Calu3 (cell line): Measurements from ENCODE around the gene FARP1. TPM values are rescaled to one million over a fixed set of nuclear protein-coding genes. Genes with fewer than 3 reads are reported as not detected.

ENCODE experiments used
- BruUV-seq: library from RNA; stranded (reverse); fragments of 400-500 nt; replicated peaks from 2 replicates; lab custom pipeline; 2021; lab: Mats Ljungman, UMichigan
- CTCF ChIA-PET: fragments of 300-600 bp; sonication (Branson Sonifier 250); formaldehyde crosslinking; loops from one replicate; lab custom pipeline; 2022; ENCODE audit warnings: antibody characterized with exemption; lab: Charles Lee
- DNase-seq: peaks from one replicate; pipeline ENCODE4 v3.0.0; 2022
- H3K27ac Mint-ChIP-seq: one replicate; pipeline ENCODE4 v1.8.0; 2022; ENCODE audit warnings: mixed read lengths; ENCODE audit not compliant: unreplicated experiment
- H3K27me3 Mint-ChIP-seq: one replicate; pipeline ENCODE4 v1.8.0; 2022; ENCODE audit warnings: mixed read lengths; ENCODE audit not compliant: unreplicated experiment
- H3K36me3 Mint-ChIP-seq: one replicate; pipeline ENCODE4 v1.8.0; 2022; ENCODE audit warnings: mild to moderate bottlenecking, moderate library complexity, mixed read lengths; ENCODE audit not compliant: insufficient read depth, unreplicated experiment
- H3K4me1 Mint-ChIP-seq: one replicate; pipeline ENCODE4 v1.8.0; 2022; ENCODE audit warnings: mild to moderate bottlenecking, low read depth, mixed read lengths; ENCODE audit not compliant: unreplicated experiment
- H3K4me3 Mint-ChIP-seq: one replicate; pipeline ENCODE4 v1.8.0; 2022; ENCODE audit warnings: mild to moderate bottlenecking, low read depth, moderate library complexity, mixed read lengths; ENCODE audit not compliant: unreplicated experiment
- H3K9me3 Mint-ChIP-seq: one replicate; pipeline ENCODE4 v1.8.0; 2022; ENCODE audit warnings: low read depth, mixed read lengths; ENCODE audit not compliant: unreplicated experiment
- CTCF ChIP-seq: fragments of 200-600 bp; IDR thresholded peaks from one replicate; pipeline ENCODE4 v1.8.0; 2022; ENCODE audit warnings: antibody characterized with exemption; ENCODE audit not compliant: unreplicated experiment
- intact Hi-C: fragments of 100-400 bp; cut with micrococcal nuclease; formaldehyde crosslinking; loops from one replicate; pipeline ENCODE4 v1.10.0; 2022; ENCODE audit not compliant: unreplicated experiment
- total RNA-seq: library from RNA; stranded (reverse); gene quantifications from 2 replicates; pipeline ENCODE4 v1.2.3, GENCODE V29; 2022

The FARP1 gene
- total RNA-seq, 1 experiment from 2014 or later = 47.0 TPM

GRCh38 chr13:98407575-98407974, 264.7 kb downstream of the FARP1 start:
- no peak overlapping the region for H3K27ac Mint-ChIP-seq
- intact Hi-C loops = no loop called here

DNA sequence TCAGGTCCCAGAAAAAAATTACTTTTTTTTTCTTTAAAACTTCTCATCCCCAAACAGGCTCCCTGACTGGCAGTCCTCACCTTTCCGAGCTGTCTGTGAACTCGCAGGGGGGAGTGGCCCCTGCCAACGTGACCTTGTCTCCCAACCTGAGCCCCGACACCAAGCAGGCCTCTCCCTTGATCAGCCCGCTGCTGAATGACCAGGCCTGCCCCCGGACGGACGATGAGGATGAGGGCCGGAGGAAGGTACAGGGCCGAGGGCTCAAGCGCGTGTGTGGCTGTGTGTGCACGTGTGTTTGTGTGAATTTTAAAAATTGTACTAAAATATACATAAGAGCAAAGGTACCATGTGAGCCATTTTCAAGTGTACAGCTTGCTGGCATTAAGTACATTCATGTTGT, 266.4 kb downstream of the FARP1 start:
- intact Hi-C loops = no loop called here
- Mint-ChIP-seq H3K36me3 (no peaks in the 10 kb centered on the region), H3K27ac (no peak overlapping the region), H3K4me1 (no peaks in the 10 kb centered on the region), H3K4me3 (no peak overlapping the region), H3K27me3 (no peaks in the 10 kb centered on the region), H3K9me3 (no peaks in the 10 kb centered on the region)
- no peak for DNase-seq
- CTCF ChIA-PET = no interaction called here
- BruUV-seq = no TSS peak
- no peak for TF ChIP-seq CTCF

More at GRCh38 chr13:98407575-98407974, 264.7 kb downstream of the FARP1 start:
- BruUV-seq = no TSS peak
- CTCF ChIA-PET = no interaction called here
- Mint-ChIP-seq H3K9me3 (no peaks in the 10 kb centered on the region), H3K36me3 (no peaks in the 10 kb centered on the region), H3K4me3 (no peak overlapping the region), H3K4me1 (no peaks in the 10 kb centered on the region), H3K27me3 (no peaks in the 10 kb centered on the region)
- DNase-seq = no peak
- TF ChIP-seq CTCF = no peak

- no peaks in the 10 kb centered on the region for H3K4me1 Mint-ChIP-seq
These were observed 267.7 kb downstream of the FARP1 start for GRCh38 chr13:98410612-98411011.

DNA sequence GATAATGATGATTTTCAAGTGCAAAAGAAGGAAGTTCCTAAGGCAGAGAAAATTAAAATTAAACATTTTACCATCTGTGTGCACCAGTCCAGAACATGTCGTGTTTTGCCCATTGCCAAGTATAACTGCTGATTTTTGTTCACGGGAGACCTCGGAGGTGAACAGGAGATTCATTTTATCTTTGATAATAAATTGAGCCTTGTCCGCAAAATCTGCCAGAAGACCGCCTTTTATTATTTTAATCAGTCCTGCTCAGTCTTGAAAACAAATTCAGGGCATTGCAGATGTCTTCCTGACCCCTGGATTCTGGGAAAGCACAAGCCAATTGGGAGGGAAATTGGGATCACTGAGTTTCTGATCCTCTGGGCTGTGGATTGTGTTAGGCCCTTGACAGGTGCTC, 268.1 kb downstream of the FARP1 start:
- intact Hi-C loops = no loop called here
- no peaks in the 10 kb centered on the region for H3K27me3 Mint-ChIP-seq
- no peak for DNase-seq
- no peaks in the 10 kb centered on the region for H3K36me3 Mint-ChIP-seq
- H3K4me3 Mint-ChIP-seq = no peak overlapping the region
- TF ChIP-seq CTCF = no peak
- no peaks in the 10 kb centered on the region for H3K9me3 Mint-ChIP-seq
- no TSS peak for BruUV-seq
- CTCF ChIA-PET = no interaction called here
- H3K4me1 Mint-ChIP-seq = no peaks in the 10 kb centered on the region
- no peak overlapping the region for H3K27ac Mint-ChIP-seq

More at GRCh38 chr13:98410612-98411011, 267.7 kb downstream of the FARP1 start:
- Mint-ChIP-seq H3K4me3 (no peak overlapping the region), H3K9me3 (no peaks in the 10 kb centered on the region), H3K27ac (no peak overlapping the region), H3K36me3 (no peaks in the 10 kb centered on the region), H3K27me3 (no peaks in the 10 kb centered on the region)
- CTCF ChIA-PET = interaction anchor here (0.6 kb wide), 1 partner anchor 552 kb away, joined by 3 read pairs; no protein-coding TSS in a partner anchor
- no peak for DNase-seq
- no peak for TF ChIP-seq CTCF
- no TSS peak for BruUV-seq
- intact Hi-C loops = no loop called here
